Thyroid gland (tissue), 4 donors: ENCODE measurements around the gene STX16.

Experiments used
- POLR2A ChIP-seq, 2 donors: fragments of 450-650 bp; IDR thresholded peaks; one replicate each; pipeline ENCODE4 v1.6.1; 2017; ENCODE audit warnings: antibody characterized with exemption in 2 of 2, mild to moderate bottlenecking in 2 of 2, moderate library complexity in 1 of 2
- TF ChIP-seq, protein P1 (sequence below), 6 experiments: fragments of 200-600 bp in 3 of 6; fragments of 450-650 bp in 3 of 6; sonication (generic) in 3 of 6; IDR thresholded peaks; one replicate each; pipeline ENCODE4 v1.5.1; 2016 to 2019; ENCODE audit warnings: antibody characterized with exemption in 6 of 6, mild to moderate bottlenecking in 2 of 6, inconsistent platforms in 1 of 6, moderate library complexity in 1 of 6

DNA sequence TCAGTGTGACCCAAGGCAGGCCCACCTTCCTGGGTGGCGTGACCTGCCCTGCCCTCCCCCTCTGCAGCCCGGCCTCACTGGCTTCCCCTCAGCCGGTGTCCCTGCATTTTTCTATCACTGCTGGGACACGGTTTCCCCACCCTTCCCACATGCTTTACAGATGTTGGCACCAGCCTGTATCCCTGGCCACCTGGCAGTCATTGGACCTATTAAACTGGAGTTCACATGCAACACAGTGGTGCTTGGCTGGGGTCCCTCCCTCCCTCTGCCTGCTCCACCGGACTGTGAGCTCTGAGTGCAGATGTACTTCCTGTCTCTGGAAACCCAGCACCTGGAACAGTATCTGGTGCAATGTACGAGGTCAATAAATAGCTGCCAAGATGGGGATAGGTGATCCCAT, 25.5 kb upstream of the STX16 start:
- TF ChIP-seq, protein P1, sequence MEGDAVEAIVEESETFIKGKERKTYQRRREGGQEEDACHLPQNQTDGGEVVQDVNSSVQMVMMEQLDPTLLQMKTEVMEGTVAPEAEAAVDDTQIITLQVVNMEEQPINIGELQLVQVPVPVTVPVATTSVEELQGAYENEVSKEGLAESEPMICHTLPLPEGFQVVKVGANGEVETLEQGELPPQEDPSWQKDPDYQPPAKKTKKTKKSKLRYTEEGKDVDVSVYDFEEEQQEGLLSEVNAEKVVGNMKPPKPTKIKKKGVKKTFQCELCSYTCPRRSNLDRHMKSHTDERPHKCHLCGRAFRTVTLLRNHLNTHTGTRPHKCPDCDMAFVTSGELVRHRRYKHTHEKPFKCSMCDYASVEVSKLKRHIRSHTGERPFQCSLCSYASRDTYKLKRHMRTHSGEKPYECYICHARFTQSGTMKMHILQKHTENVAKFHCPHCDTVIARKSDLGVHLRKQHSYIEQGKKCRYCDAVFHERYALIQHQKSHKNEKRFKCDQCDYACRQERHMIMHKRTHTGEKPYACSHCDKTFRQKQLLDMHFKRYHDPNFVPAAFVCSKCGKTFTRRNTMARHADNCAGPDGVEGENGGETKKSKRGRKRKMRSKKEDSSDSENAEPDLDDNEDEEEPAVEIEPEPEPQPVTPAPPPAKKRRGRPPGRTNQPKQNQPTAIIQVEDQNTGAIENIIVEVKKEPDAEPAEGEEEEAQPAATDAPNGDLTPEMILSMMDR (IDR thresholded peaks at IDR 0.05), result no peak
- TF ChIP-seq POLR2A (IDR thresholded peaks at IDR 0.05), result no peak
